Measurements from ENCODE around the gene TBCK.
"Not testable (repeated sequence)": the region's sequence is repeated elsewhere in the genome, so short reads cannot be mapped to it uniquely, and the experiment has no call there.

TBCK gene

GRCh38 chr4:106126062-106126461, 189.9 kb downstream of the TBCK start:
- Histone ChIP-seq H2AFZ (ENCODE audit: low read length) (no peak overlapping the region), H3K4me3 (ENCODE audit: low read length in 2 of 2) (no peak overlapping the region), H3K4ac (ENCODE audit: low read length) (no peak overlapping the region), H3K9ac (ENCODE audit: low read depth, low read length, poor library complexity) (no peak overlapping the region), H3K14ac (ENCODE audit: low read length) (no peak overlapping the region), H4K91ac (ENCODE audit: low read depth, low read length, poor library complexity) (no peak overlapping the region), H2BK15ac (ENCODE audit: low read length) (no peak overlapping the region), H3K27ac (replicated peaks; ENCODE audit: low read length) (no peak overlapping the region), H3K4me1 (ENCODE audit: control insufficient read depth in 2 of 2, insufficient read depth in 1 of 2, low read depth in 1 of 2, low read length in 2 of 2) (no peaks in the 10 kb centered on the region), H2BK120ac (ENCODE audit: low read depth, low read length) (no peak overlapping the region), H3K4me2 (ENCODE audit: insufficient read depth, low read length, poor library complexity, severe bottlenecking) (no peak overlapping the region), H2AK5ac (ENCODE audit: low read depth, low read length) (no peak overlapping the region), H2BK5ac (ENCODE audit: low read length) (no peak overlapping the region), H2BK12ac (ENCODE audit: low read length) (no peak overlapping the region), H3K9me3 (replicated peaks in 1 of 2; ENCODE audit: control insufficient read depth in 2 of 2, insufficient read depth in 1 of 2, low read depth in 1 of 2, low read length in 2 of 2) (no peaks in the 10 kb centered on the region), H3K36me3 (replicated peaks in 1 of 2; ENCODE audit: control insufficient read depth in 2 of 2, insufficient read depth in 2 of 2, low read length in 2 of 2) (no peaks in the 10 kb centered on the region), H3K18ac (ENCODE audit: low read length) (no peak overlapping the region), H3K27me3 (ENCODE audit: control insufficient read depth in 3 of 3, insufficient read depth in 3 of 3, low read depth in 1 of 3, low read length in 3 of 3) (no peaks in the 10 kb centered on the region), H4K8ac (ENCODE audit: low read depth, low read length) (no peak overlapping the region), H3K79me1 (ENCODE audit: low read depth, low read length) (no peaks in the 10 kb centered on the region), H3K23ac (ENCODE audit: low read depth, low read length, poor library complexity) (no peak overlapping the region)
- WGBS, 2 donors (ENCODE audit: extremely low coverage in 2 of 2, insufficient read length in 2 of 2, insufficient replicate concordance in 1 of 2) = no CpG with 5 or more reads among the region's 2 CpGs
- DNase-seq (ENCODE audit: low spot score) = no peak

GRCh38 chr4:106119949-106120555, 196.0 kb downstream of the TBCK start:
- not testable (repeated sequence) for H4K8ac ChIP-seq (ENCODE audit: low read depth, low read length); H2BK120ac ChIP-seq (ENCODE audit: low read depth, low read length); H2BK5ac ChIP-seq (ENCODE audit: low read length); H2BK12ac ChIP-seq (ENCODE audit: low read length); H3K4ac ChIP-seq (ENCODE audit: low read length); H3K4me3 ChIP-seq (ENCODE audit: low read length in 2 of 2); H2AK5ac ChIP-seq (ENCODE audit: low read depth, low read length); H3K79me1 ChIP-seq (ENCODE audit: low read depth, low read length); H3K9me3 ChIP-seq (replicated peaks in 1 of 2; ENCODE audit: control insufficient read depth in 2 of 2, insufficient read depth in 1 of 2, low read depth in 1 of 2, low read length in 2 of 2); H4K91ac ChIP-seq (ENCODE audit: low read depth, low read length, poor library complexity); H3K4me1 ChIP-seq (ENCODE audit: control insufficient read depth in 2 of 2, insufficient read depth in 1 of 2, low read depth in 1 of 2, low read length in 2 of 2); H3K23ac ChIP-seq (ENCODE audit: low read depth, low read length, poor library complexity); H3K4me2 ChIP-seq (ENCODE audit: insufficient read depth, low read length, poor library complexity, severe bottlenecking); H3K27me3 ChIP-seq (ENCODE audit: control insufficient read depth in 3 of 3, insufficient read depth in 3 of 3, low read depth in 1 of 3, low read length in 3 of 3); DNase-seq (ENCODE audit: low spot score); H2AFZ ChIP-seq (ENCODE audit: low read length); H2BK15ac ChIP-seq (ENCODE audit: low read length); H3K27ac ChIP-seq (replicated peaks; ENCODE audit: low read length); H3K18ac ChIP-seq (ENCODE audit: low read length); H3K9ac ChIP-seq (ENCODE audit: low read depth, low read length, poor library complexity); H3K14ac ChIP-seq (ENCODE audit: low read length)
- no CpG with 5 or more reads among the region's 28 CpGs for WGBS, 2 donors (ENCODE audit: extremely low coverage in 2 of 2, insufficient read length in 2 of 2, insufficient replicate concordance in 1 of 2)
- peaks cover 0 to 10% of the 10 kb centered on the region in 2 donors for H3K36me3 ChIP-seq (replicated peaks in 1 of 2; ENCODE audit: control insufficient read depth in 2 of 2, insufficient read depth in 2 of 2, low read length in 2 of 2)

DNA sequence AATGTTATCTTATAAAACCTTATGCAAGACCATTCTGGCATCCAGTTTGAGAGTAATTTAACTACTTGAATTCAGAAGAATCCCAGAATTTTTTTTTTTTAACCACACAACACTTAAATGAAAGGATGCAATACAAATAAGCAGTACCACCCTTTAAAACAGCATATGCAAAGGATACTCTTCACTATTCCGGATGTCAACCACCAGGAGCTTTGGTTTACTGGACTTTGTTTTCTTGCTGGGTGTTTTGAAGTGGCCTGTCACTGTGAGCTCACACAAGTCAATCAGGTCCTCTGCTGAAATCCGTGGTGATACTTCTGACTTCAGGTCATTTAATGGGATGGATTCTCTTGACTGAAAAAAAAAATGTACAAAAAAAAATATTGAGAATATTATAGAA, 200.0 kb downstream of the TBCK start:
- peaks cover 3 to 28% of the 10 kb centered on the region in 2 donors for H3K36me3 ChIP-seq (replicated peaks in 1 of 2; ENCODE audit: control insufficient read depth in 2 of 2, insufficient read depth in 2 of 2, low read length in 2 of 2)
- H3K27me3 ChIP-seq (ENCODE audit: control insufficient read depth in 3 of 3, insufficient read depth in 3 of 3, low read depth in 1 of 3, low read length in 3 of 3) = no peaks in the 10 kb centered on the region
- no peak overlapping the region for H3K4me3 ChIP-seq (ENCODE audit: low read length in 2 of 2)
- H2AFZ ChIP-seq (ENCODE audit: low read length) = no peak overlapping the region
- H3K4ac ChIP-seq (ENCODE audit: low read length) = no peak overlapping the region
- H3K14ac ChIP-seq (ENCODE audit: low read length) = no peak overlapping the region
- no peak overlapping the region for H3K18ac ChIP-seq (ENCODE audit: low read length)
- no peak overlapping the region for H2AK5ac ChIP-seq (ENCODE audit: low read depth, low read length)
- H2BK120ac ChIP-seq (ENCODE audit: low read depth, low read length) = no peak overlapping the region
- H3K79me1 ChIP-seq (ENCODE audit: low read depth, low read length) = no peaks in the 10 kb centered on the region
- H3K4me1 ChIP-seq (ENCODE audit: control insufficient read depth in 2 of 2, insufficient read depth in 1 of 2, low read depth in 1 of 2, low read length in 2 of 2) = no peaks in the 10 kb centered on the region
- H3K9me3 ChIP-seq (replicated peaks in 1 of 2; ENCODE audit: control insufficient read depth in 2 of 2, insufficient read depth in 1 of 2, low read depth in 1 of 2, low read length in 2 of 2) = peaks cover 0 to 9% of the 10 kb centered on the region in 2 donors
- no peak overlapping the region for H3K4me2 ChIP-seq (ENCODE audit: insufficient read depth, low read length, poor library complexity, severe bottlenecking)
- no CpG with 5 or more reads among the region's 2 CpGs for WGBS, 2 donors (ENCODE audit: extremely low coverage in 2 of 2, insufficient read length in 2 of 2, insufficient replicate concordance in 1 of 2)
- H4K8ac ChIP-seq (ENCODE audit: low read depth, low read length) = no peak overlapping the region
- DNase-seq (ENCODE audit: low spot score) = no peak
- H2BK5ac ChIP-seq (ENCODE audit: low read length) = no peak overlapping the region
- H3K9ac ChIP-seq (ENCODE audit: low read depth, low read length, poor library complexity) = no peak overlapping the region
- H2BK15ac ChIP-seq (ENCODE audit: low read length) = no peak overlapping the region
- H2BK12ac ChIP-seq (ENCODE audit: low read length) = no peak overlapping the region
- no peak overlapping the region for H3K27ac ChIP-seq (replicated peaks; ENCODE audit: low read length)
- H4K91ac ChIP-seq (ENCODE audit: low read depth, low read length, poor library complexity) = no peak overlapping the region
- H3K23ac ChIP-seq (ENCODE audit: low read depth, low read length, poor library complexity) = no peak overlapping the region

GRCh38 chr4:106114270-106114669, 201.7 kb downstream of the TBCK start:
- Histone ChIP-seq H3K9ac (ENCODE audit: low read depth, low read length, poor library complexity) (no peak overlapping the region), H3K9me3 (replicated peaks in 1 of 2; ENCODE audit: control insufficient read depth in 2 of 2, insufficient read depth in 1 of 2, low read depth in 1 of 2, low read length in 2 of 2) (peaks cover 6 to 24% of the 10 kb centered on the region in 2 donors), H3K36me3 (replicated peaks in 1 of 2; ENCODE audit: control insufficient read depth in 2 of 2, insufficient read depth in 2 of 2, low read length in 2 of 2) (peaks cover 3 to 28% of the 10 kb centered on the region in 2 donors), H3K14ac (ENCODE audit: low read length) (no peak overlapping the region), H2BK120ac (ENCODE audit: low read depth, low read length) (no peak overlapping the region), H3K4ac (ENCODE audit: low read length) (no peak overlapping the region), H2BK15ac (ENCODE audit: low read length) (no peak overlapping the region), H3K4me1 (ENCODE audit: control insufficient read depth in 2 of 2, insufficient read depth in 1 of 2, low read depth in 1 of 2, low read length in 2 of 2) (no peaks in the 10 kb centered on the region), H3K27ac (replicated peaks; ENCODE audit: low read length) (no peak overlapping the region), H3K4me2 (ENCODE audit: insufficient read depth, low read length, poor library complexity, severe bottlenecking) (no peak overlapping the region), H3K27me3 (ENCODE audit: control insufficient read depth in 3 of 3, insufficient read depth in 3 of 3, low read depth in 1 of 3, low read length in 3 of 3) (no peaks in the 10 kb centered on the region), H3K4me3 (ENCODE audit: low read length in 2 of 2) (no peak overlapping the region), H2AFZ (ENCODE audit: low read length) (no peak overlapping the region), H3K79me1 (ENCODE audit: low read depth, low read length) (no peaks in the 10 kb centered on the region), H3K23ac (ENCODE audit: low read depth, low read length, poor library complexity) (no peak overlapping the region), H2AK5ac (ENCODE audit: low read depth, low read length) (no peak overlapping the region), H2BK5ac (ENCODE audit: low read length) (no peak overlapping the region), H3K18ac (ENCODE audit: low read length) (no peak overlapping the region), H2BK12ac (ENCODE audit: low read length) (no peak overlapping the region), H4K91ac (ENCODE audit: low read depth, low read length, poor library complexity) (no peak overlapping the region), H4K8ac (ENCODE audit: low read depth, low read length) (no peak overlapping the region)
- DNase-seq (ENCODE audit: low spot score) = no peak
- WGBS, 2 donors (ENCODE audit: extremely low coverage in 2 of 2, insufficient read length in 2 of 2, insufficient replicate concordance in 1 of 2) = no CpG with 5 or more reads among the region's 8 CpGs

Measured in neuronal stem cell (in vitro differentiated cells).